ENCODE measurements around the gene TEX14.
"Not testable (repeated sequence)": the region's sequence is repeated elsewhere in the genome, so short reads cannot be mapped to it uniquely, and the experiment has no call there.

The TEX14 gene

DNA sequence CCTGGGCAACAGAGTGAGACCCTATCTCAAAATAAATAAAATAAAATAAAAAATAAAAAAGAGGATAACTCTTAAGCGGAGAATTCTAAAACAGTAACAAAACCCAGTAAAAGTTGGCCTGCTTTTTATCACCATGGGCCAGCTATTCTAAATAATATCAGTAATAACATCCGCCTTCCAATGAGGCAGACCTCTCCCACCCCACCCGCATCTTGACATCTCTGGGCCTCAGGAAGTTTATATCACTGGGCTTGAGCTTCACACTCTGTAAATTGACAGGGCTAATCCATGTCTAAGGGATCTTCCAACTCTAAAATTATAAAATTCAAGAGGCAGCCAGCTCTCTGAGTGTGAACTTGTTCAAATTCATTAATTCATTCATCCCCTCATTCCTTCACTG, 94.5 kb downstream of the TEX14 start:
- DNase-seq (ENCODE audit: low spot score): no peak

DNA sequence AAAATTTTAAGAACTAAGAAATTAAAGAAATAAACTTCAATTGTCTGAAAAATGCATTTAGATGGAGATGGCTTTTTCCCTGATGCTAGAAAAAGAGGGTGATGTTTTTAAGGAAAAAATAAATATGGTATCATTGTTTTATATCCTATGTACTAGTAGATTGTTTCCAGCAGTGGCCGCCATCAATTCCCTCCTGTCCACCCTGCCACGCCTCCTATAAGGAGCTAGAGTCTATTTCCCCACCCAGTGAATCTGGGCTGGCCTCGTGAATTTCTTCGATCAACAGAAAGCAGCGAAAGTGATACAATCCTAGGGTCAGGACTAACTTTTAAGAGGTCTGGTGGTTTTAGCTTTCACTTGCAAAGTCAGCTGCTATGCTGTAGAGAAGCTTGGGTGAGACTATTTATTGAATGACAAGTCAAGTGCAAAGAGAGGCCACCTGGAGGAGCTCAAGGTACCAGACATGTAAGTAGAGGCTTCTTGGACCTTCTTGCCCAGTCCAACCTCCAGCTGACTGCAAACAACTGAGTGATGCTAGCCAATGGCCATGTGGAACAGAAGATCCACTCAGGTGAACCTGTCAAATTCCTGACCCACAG, 96.6 kb downstream of the TEX14 start:
- DNase-seq (ENCODE audit: low spot score): no peak

- DNase-seq (ENCODE audit: low spot score): no peak
Observed at GRCh38 chr17:58593123-58593522, 98.7 kb downstream of the TEX14 start.

DNA sequence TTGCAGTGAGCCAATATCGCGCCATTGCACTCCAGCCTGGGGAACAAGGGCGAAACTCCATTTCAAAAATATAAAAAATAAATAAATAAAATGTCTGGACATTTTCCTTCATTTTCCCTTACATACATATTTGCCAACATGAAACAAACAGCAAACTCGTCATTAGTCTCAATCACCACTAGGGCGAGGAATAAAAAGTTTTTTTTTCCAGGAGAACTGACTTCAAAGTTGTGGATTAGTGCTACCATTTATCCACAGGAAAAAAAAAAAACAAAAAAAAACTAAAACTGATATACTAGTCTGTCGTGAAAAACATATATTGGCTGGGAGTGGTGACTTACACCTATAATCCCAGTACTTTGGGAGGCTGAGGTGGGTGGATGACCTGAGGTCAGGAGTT, 100.4 kb downstream of the TEX14 start:
- DNase-seq (ENCODE audit: low spot score): no peak

GRCh38 chr17:58590377-58590776, 101.5 kb downstream of the TEX14 start:
- no peak for DNase-seq (ENCODE audit: low spot score)

GRCh38 chr17:58587713-58588117, 104.1 kb downstream of the TEX14 start:
- DNase-seq (ENCODE audit: low spot score): peak; percentile 62

GRCh38 chr17:58586009-58586644, 105.7 kb downstream of the TEX14 start:
- no peak for DNase-seq (ENCODE audit: low spot score)

DNA sequence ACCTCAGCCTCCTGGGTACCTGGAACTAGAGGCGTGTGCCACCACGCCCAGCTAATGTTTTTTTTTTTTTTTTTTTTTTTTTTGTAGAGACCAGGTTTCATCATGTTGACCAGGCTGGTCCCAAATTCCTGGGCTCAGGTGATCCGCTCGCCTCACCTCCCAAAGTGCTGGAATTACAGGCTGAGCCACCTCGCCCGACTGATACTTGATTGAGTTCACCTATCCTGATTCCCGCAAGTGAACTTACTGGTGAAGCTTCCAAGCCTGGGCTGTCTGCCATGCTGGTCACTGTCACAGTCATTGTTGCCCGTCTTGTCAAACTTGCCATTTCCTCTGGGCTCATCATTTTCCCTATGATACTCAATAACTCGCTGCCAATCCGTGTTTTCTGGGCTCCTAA, 106.3 kb downstream of the TEX14 start:
- no peak for DNase-seq (ENCODE audit: low spot score)

GRCh38 chr17:58583486-58583885, 108.4 kb downstream of the TEX14 start:
- no peak for DNase-seq (ENCODE audit: low spot score)

GRCh38 chr17:58582718-58583117, 109.1 kb downstream of the TEX14 start:
- DNase-seq (ENCODE audit: low spot score): not testable (repeated sequence)

DNA sequence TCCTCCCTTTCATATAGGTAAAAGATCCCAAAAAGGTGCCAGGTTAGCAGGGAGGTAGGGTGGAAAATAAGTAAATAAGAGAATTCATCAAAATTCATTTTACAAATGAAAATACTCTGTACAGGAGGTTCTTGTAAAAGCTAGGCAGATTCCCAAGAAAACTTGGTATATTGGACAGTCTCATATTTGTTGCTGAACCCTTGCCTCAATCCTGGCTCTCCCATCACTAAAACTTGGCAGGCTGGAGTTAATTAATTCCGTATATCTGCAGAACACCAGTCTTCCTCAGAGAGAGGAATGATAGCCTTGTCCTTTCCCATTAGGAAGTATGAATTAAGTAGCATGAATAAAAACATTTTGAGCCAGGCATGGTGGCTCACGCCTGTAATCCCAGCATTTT, 111.2 kb downstream of the TEX14 start:
- no peak for DNase-seq (ENCODE audit: low spot score)

DNA sequence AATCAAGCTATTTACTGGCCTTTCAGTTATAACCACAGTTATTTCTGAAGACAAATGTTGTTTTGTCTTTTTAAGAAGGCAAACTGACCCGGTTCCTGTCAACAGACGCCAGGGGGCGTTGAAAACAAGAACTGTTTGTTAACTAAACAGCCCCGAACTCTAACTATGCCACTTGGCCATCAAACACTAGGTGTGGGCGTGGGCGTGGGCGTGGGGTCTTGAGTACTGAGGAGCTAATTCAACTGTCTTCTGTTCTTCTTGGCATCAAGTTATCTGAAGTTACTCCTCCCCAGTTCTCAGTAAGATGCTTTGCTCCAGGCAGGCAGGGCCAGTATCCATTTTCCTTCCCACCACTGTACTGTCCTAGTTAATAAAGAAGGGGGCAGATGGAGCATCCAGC, 114.1 kb downstream of the TEX14 start:
- no peak for DNase-seq (ENCODE audit: low spot score)

DNA sequence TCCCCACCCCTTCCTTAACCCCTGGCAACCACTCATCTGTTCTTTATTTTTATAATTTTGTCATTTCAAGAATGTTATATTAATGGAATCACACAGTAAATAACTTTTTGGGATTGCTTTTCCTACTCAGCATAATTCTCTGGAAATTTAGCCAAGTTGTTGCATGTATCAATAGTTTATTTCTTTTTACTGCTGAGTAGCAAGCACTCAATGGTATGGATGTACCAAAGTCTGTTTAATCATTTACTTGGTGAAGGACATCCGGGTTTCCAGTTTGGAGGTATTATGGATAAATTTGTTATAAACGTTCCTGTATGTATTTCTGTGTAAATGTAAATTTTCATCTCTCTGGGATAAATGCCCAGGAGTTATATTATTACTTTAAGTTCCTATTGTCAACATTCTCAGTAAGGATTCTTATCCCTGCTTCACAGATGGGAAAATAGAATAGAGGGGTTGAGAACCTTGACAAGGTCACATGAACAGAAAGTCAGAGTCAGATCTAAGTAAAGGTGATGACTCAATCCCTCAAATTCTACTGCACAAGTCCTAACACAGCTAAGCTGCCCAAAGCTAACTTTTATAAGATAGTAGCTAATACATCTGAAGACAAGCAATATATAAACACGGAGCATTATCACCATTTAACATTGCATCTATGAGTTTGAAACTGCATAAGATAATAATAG, 115.0 kb downstream of the TEX14 start:
- DNase-seq (ENCODE audit: low spot score): no peak

DNA sequence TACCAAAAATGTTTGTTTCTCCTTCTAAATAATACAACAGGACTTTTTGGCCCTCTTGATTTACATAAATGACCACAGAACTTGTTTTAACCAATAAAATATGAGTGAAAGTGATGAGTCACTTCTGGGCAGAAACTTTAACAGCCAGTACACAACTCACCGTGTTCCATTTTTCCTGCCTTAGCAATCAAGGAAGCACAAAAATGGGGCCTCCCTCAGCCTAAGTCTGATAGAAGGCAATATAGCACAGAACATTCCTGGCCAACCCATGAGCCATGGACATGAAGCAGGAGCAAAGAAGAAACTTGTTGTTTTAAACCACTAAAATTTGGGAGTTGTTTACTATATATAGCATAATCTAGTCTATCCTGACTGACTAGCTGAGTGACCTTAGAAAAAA, 116.3 kb downstream of the TEX14 start:
- no peak for DNase-seq (ENCODE audit: low spot score)

DNA sequence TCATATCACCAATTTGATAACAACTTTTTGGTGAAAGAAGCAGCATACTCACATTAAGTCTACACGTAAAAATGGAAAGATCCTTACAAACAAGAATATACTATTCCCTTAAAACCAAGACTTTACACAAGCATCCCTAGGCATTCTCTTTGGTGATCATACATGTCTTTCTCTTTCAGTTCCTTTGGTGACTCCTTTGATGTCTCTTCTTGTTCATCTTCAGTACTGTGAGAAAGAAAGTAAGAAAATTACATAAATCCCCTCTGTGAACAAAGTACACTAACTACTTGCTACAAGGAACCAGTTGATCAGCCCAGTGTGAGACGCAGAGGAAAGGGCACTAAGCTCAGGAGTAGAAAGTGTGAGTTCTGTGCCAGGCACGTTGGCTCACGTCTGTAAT, 117.8 kb downstream of the TEX14 start:
- DNase-seq (ENCODE audit: low spot score): no peak

- no peak for DNase-seq (ENCODE audit: low spot score)
Observed at GRCh38 chr17:58572846-58573245, 119.0 kb downstream of the TEX14 start.

- DNase-seq (ENCODE audit: low spot score): no peak
Observed at GRCh38 chr17:58570758-58571157, 121.1 kb downstream of the TEX14 start.

DNA sequence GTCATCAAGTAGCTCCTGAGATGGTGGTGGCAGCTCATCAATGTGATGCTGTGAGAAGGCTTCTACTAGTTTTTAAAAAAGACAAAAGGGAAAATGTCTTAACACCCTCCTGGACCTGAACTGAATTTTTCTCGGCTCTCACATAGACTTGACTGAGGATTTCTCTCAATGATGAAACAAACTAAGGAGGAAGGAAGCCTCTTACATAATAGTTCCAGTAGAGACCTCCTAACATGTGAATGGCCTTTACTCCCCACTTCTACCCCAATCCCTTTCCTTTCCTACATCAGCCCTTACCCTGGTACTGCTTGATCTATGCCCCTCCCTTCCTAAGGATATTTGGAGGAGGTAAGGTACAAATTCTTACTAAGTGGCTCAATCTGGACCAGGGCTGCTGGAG, 122.6 kb downstream of the TEX14 start:
- no peak for DNase-seq (ENCODE audit: low spot score)

GRCh38 chr17:58568044-58568799, 123.6 kb downstream of the TEX14 start:
- DNase-seq (ENCODE audit: low spot score): no peak

DNA sequence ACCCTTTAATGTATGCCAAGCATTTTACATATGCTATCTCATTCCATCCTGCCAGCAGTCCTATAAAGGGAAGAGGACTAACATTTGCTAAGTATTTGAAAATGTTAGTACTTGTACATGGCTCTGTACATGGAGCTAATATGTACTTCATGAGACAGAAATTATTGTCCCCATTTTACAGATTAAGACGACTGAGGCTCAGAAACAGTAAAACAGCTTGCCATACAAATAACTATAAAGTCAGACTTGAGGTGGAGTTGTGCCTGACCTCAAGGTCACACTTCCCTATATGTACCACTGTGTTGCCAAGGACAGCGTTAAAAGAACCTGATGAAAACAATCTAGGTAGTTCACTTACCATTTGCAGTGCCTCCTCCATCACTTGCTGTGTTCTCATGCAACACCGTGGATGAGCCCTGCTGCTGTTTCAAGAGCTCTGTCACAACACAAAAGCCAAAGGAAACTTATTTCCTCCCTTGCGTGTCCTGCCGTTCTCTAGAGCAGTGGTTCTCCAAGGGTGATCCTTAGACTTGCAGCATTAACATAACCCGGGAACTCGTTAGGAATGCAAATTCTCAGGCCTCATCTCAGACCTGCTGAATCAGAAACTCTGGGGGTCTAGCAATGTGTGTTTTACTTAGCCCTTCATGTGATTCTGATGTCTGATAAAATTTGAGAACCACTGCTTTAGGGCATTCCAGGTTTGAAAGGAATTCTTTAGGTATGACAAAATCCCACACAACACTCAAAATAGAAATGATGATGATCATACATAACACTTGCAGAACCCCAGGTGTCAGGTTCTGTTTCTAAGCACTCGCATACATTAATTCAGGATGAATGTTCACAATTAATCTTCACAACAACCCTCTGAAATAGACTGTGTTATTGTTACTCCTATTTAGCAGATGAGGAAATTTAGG, 126.2 kb downstream of the TEX14 start:
- no peak for DNase-seq (ENCODE audit: low spot score)

- DNase-seq (ENCODE audit: low spot score): no peak
Observed at GRCh38 chr17:58564971-58565370, 126.9 kb downstream of the TEX14 start.

- DNase-seq (ENCODE audit: low spot score): no peak
Observed at GRCh38 chr17:58564243-58564642, 127.6 kb downstream of the TEX14 start.
